CD14-positive monocyte (primary cell): ENCODE results near the gene CHMP4A. TPM values are rescaled to one million over a fixed set of nuclear protein-coding genes. Genes with fewer than 3 reads are reported as not detected.

Source experiments
- DNase-seq, 3 donors: peaks; one replicate each; pipeline ENCODE4 v3.0.0-alpha.2; 2011 to 2022
- H2AFZ ChIP-seq: 2 replicates; pipeline ENCODE4 v1.6.0; 2012; ENCODE audit warnings: mild to moderate bottlenecking, low read depth, low read length, inconsistent platforms; ENCODE audit not compliant: insufficient read depth, poor library complexity, severe bottlenecking
- H3K27ac ChIP-seq, 2 donors: 1 replicate in 1 of 2; 2 replicates in 1 of 2; pipeline ENCODE4 v1.5.1; 2012 to 2013; ENCODE audit warnings: low read length in 2 of 2, control low read depth in 1 of 2, inconsistent platforms in 1 of 2, low read depth in 1 of 2, mild to moderate bottlenecking in 1 of 2
- H3K27me3 ChIP-seq, 2 donors: one replicate each; pipeline versions ENCODE4 v1.6.0 to v1.6.1; 2011 to 2013; ENCODE audit warnings: low read length in 2 of 2; ENCODE audit not compliant: control insufficient read depth in 2 of 2, insufficient read depth in 2 of 2
- H3K36me3 ChIP-seq, 2 donors: replicated peaks in 1 of 2; 1 replicate in 1 of 2; 2 replicates in 1 of 2; pipeline versions ENCODE4 v1.5.1 to v1.6.1; 2012 to 2013; ENCODE audit warnings: low read length in 2 of 2, control low read depth in 1 of 2, inconsistent platforms in 1 of 2, mild to moderate bottlenecking in 1 of 2; ENCODE audit not compliant: insufficient read depth in 2 of 2, control insufficient read depth in 1 of 2
- H3K4me1 ChIP-seq, 2 donors: 1 replicate in 1 of 2; 2 replicates in 1 of 2; pipeline versions ENCODE4 v1.5.1 to v1.6.1; 2012 to 2013; ENCODE audit warnings: low read length in 2 of 2, control low read depth in 1 of 2, inconsistent platforms in 1 of 2, mild to moderate bottlenecking in 1 of 2, moderate library complexity in 1 of 2; ENCODE audit not compliant: insufficient read depth in 2 of 2, control insufficient read depth in 1 of 2
- H3K4me2 ChIP-seq: replicated peaks from 2 replicates; pipeline ENCODE3; 2012; ENCODE audit warnings: low read length, moderate library complexity, mild to moderate bottlenecking; ENCODE audit not compliant: poor library complexity, severe bottlenecking; ENCODE audit errors: extremely low read depth
- H3K4me3 ChIP-seq, 3 experiments: fragments of 200-600 bp in 1 of 3; sonication (generic) in 1 of 3; replicated peaks in 1 of 3; 1 replicate in 2 of 3; 2 replicates in 1 of 3; pipeline ENCODE4 v1.5.1; 2011 to 2013; ENCODE audit warnings: low read length in 3 of 3, mild to moderate bottlenecking in 3 of 3, control low read depth in 2 of 3, low read depth in 2 of 3, inconsistent platforms in 1 of 3, moderate library complexity in 1 of 3
- H3K79me2 ChIP-seq: 2 replicates; pipeline ENCODE4 v1.6.0; 2012; ENCODE audit warnings: mild to moderate bottlenecking, control low read depth, inconsistent platforms, low read length, moderate library complexity; ENCODE audit not compliant: insufficient read depth
- H3K9ac ChIP-seq: 2 replicates; pipeline ENCODE4 v1.6.0; 2017; ENCODE audit warnings: low read length, mild to moderate bottlenecking; ENCODE audit not compliant: insufficient read depth, poor library complexity, severe bottlenecking
- H3K9me3 ChIP-seq, 2 donors: replicated peaks in 1 of 2; 1 replicate in 1 of 2; 2 replicates in 1 of 2; pipeline versions ENCODE4 v1.5.1 to v1.6.1; 2012 to 2013; ENCODE audit warnings: low read length in 2 of 2, control low read depth in 1 of 2; ENCODE audit not compliant: control insufficient read depth in 1 of 2, insufficient read depth in 1 of 2
- H4K20me1 ChIP-seq: 2 replicates; pipeline ENCODE4 v1.6.0; 2012; ENCODE audit warnings: mild to moderate bottlenecking, low read length, control low read depth, moderate library complexity; ENCODE audit not compliant: insufficient read depth
- H3K27ac Mint-ChIP-seq, 7 donors: one replicate each; pipeline ENCODE4 v1.8.0; 2020; ENCODE audit warnings: mild to moderate bottlenecking in 7 of 7, mixed read lengths in 7 of 7, moderate library complexity in 6 of 7, inconsistent platforms in 2 of 7
- H3K27me3 Mint-ChIP-seq, 3 donors: one replicate each; pipeline ENCODE4 v1.8.0; 2021 to 2022; ENCODE audit warnings: low read depth in 3 of 3, mild to moderate bottlenecking in 3 of 3, mixed read lengths in 3 of 3, moderate library complexity in 3 of 3, inconsistent platforms in 1 of 3
- H3K36me3 Mint-ChIP-seq, 2 donors: one replicate each; pipeline ENCODE4 v1.8.0; 2020; ENCODE audit warnings: mixed read lengths in 2 of 2, inconsistent platforms in 1 of 2, mild to moderate bottlenecking in 1 of 2
- H3K4me1 Mint-ChIP-seq: one replicate; pipeline ENCODE4 v1.8.0; 2020; ENCODE audit warnings: mild to moderate bottlenecking, mixed read lengths
- H3K4me3 Mint-ChIP-seq, 2 donors: one replicate each; pipeline ENCODE4 v1.8.0; 2020; ENCODE audit warnings: mild to moderate bottlenecking in 2 of 2, mixed read lengths in 2 of 2, moderate library complexity in 1 of 2
- H3K9me3 Mint-ChIP-seq, 7 donors: one replicate each; pipeline ENCODE4 v1.8.0; 2020 to 2022; ENCODE audit warnings: mixed read lengths in 7 of 7, mild to moderate bottlenecking in 6 of 7, moderate library complexity in 6 of 7, inconsistent platforms in 2 of 7
- WGBS: methylation state at CpG from one replicate; pipeline ENCODE4 v1.1.5; 2013; ENCODE audit warnings: missing lambda C conversion rate; ENCODE audit not compliant: insufficient coverage; 5-methylcytosine and 5-hydroxymethylcytosine counted together
- intact Hi-C, 2 donors: fragments of 100-400 bp; cut with micrococcal nuclease; formaldehyde crosslinking; loops; one replicate each; pipeline versions ENCODE4 v1.15.0 to v1.15.1; 2023
- polyA plus RNA-seq, 3 donors: library from polyadenylated mRNA; depleted of rRNA in 1 of 3; unstranded in 2 of 3; stranded (reverse) in 1 of 3; fragments of 300-500 nt in 2 of 3; fragments of >200 nt in 1 of 3; fragmentation: Illumina TruSeq in 2 of 3; gene quantifications; 1 replicate in 2 of 3; 2 replicates in 1 of 3; pipeline ENCODE4 v1.2.3, GENCODE V29; 2012 to 2021
- TF ChIP-seq, protein P1 (sequence below): fragments of 200-600 bp; IDR thresholded peaks from one replicate; pipeline ENCODE4 v1.8.0; 2022; ENCODE audit warnings: antibody characterized with exemption, mild to moderate bottlenecking

CHMP4A gene
- polyA plus RNA-seq, 3 donors: 99.0 to 128 (median 102) TPM

- no peaks in the 10 kb centered on the region for H3K27me3 ChIP-seq
Observed at GRCh38 chr14:24236689-24237462, 23.6 kb upstream of the CHMP4A start.

More at GRCh38 chr14:24236689-24237462, 23.6 kb upstream of the CHMP4A start:
- no peaks in the 10 kb centered on the region for H3K27me3 Mint-ChIP-seq
- H3K27ac ChIP-seq: no peak overlapping the region
- peaks cover 56 to 75% of the 10 kb centered on the region in 2 donors for H3K36me3 ChIP-seq
- H3K79me2 ChIP-seq: peaks cover 76% of the 10 kb centered on the region
- peaks cover 74% of the 10 kb centered on the region for H4K20me1 ChIP-seq
- peak overlapping the region in 1 of 2 donors; percentile 10 for H3K4me3 Mint-ChIP-seq
- no peak overlapping the region for H2AFZ ChIP-seq
- no peak overlapping the region for H3K4me2 ChIP-seq
- TF ChIP-seq, protein P1, sequence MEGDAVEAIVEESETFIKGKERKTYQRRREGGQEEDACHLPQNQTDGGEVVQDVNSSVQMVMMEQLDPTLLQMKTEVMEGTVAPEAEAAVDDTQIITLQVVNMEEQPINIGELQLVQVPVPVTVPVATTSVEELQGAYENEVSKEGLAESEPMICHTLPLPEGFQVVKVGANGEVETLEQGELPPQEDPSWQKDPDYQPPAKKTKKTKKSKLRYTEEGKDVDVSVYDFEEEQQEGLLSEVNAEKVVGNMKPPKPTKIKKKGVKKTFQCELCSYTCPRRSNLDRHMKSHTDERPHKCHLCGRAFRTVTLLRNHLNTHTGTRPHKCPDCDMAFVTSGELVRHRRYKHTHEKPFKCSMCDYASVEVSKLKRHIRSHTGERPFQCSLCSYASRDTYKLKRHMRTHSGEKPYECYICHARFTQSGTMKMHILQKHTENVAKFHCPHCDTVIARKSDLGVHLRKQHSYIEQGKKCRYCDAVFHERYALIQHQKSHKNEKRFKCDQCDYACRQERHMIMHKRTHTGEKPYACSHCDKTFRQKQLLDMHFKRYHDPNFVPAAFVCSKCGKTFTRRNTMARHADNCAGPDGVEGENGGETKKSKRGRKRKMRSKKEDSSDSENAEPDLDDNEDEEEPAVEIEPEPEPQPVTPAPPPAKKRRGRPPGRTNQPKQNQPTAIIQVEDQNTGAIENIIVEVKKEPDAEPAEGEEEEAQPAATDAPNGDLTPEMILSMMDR: no peak
- WGBS: 90% methylated on average over 5 of the region's 6 CpGs
- peak overlapping the region in 3 of 7 donors; percentile 1 to 73 (median 38) for H3K27ac Mint-ChIP-seq
- DNase-seq: no peak
- H3K4me3 ChIP-seq: no peak overlapping the region
- no peaks in the 10 kb centered on the region for H3K9me3 ChIP-seq
- no peak overlapping the region for H3K9ac ChIP-seq
- no peaks in the 10 kb centered on the region for H3K9me3 Mint-ChIP-seq
- H3K36me3 Mint-ChIP-seq: peaks cover 66 to 69% of the 10 kb centered on the region in 2 donors
- peaks cover 69% of the 10 kb centered on the region for H3K4me1 Mint-ChIP-seq
- intact Hi-C loops: loop anchor here in 1 of 2 donors (10.0 kb wide), 1 partner anchor 102 kb away; the partner anchor contains the start of genes FITM1 and PSME1
- H3K4me1 ChIP-seq: peaks cover 48 to 65% of the 10 kb centered on the region in 2 donors
